Measurements from ENCODE around the gene EEPD1.
"Not testable (repeated sequence)": the region's sequence is repeated elsewhere in the genome, so short reads cannot be mapped to it uniquely, and the experiment has no call there.

EEPD1 gene

GRCh38 chr7:36148422-36149065 is 4.5 kb upstream of the EEPD1 start:
- no peak for DNase-seq (ENCODE audit: low read depth)
- no peaks in the 10 kb centered on the region for H3K4me1 ChIP-seq (ENCODE audit: control insufficient read depth, insufficient read depth, low read length)
- peaks cover 8% of the 10 kb centered on the region for H3K9me3 ChIP-seq (ENCODE audit: control insufficient read depth, low read length)
- peaks cover 4% of the 10 kb centered on the region for H3K27me3 ChIP-seq (replicated peaks; ENCODE audit: control insufficient read depth, insufficient read depth, low read length)
- H3K4me3 ChIP-seq (ENCODE audit: low read length), result no peak overlapping the region
- H3K36me3 ChIP-seq (ENCODE audit: control insufficient read depth, insufficient read depth, low read length, severe bottlenecking), result no peaks in the 10 kb centered on the region
- H3K9ac ChIP-seq (ENCODE audit: low read length), result no peak overlapping the region

GRCh38 chr7:36149240-36149639 is 3.8 kb upstream of the EEPD1 start:
- not testable (repeated sequence) for H3K9me3 ChIP-seq (ENCODE audit: control insufficient read depth, low read length); H3K27me3 ChIP-seq (replicated peaks; ENCODE audit: control insufficient read depth, insufficient read depth, low read length); H3K4me1 ChIP-seq (ENCODE audit: control insufficient read depth, insufficient read depth, low read length); DNase-seq (ENCODE audit: low read depth); H3K9ac ChIP-seq (ENCODE audit: low read length); H3K36me3 ChIP-seq (ENCODE audit: control insufficient read depth, insufficient read depth, low read length, severe bottlenecking); H3K4me3 ChIP-seq (ENCODE audit: low read length)

- Histone ChIP-seq H3K36me3 (ENCODE audit: control insufficient read depth, insufficient read depth, low read length, severe bottlenecking) (no peaks in the 10 kb centered on the region), H3K27me3 (replicated peaks; ENCODE audit: control insufficient read depth, insufficient read depth, low read length) (peaks cover 4% of the 10 kb centered on the region), H3K9ac (ENCODE audit: low read length) (no peak overlapping the region), H3K4me3 (ENCODE audit: low read length) (no peak overlapping the region), H3K9me3 (ENCODE audit: control insufficient read depth, low read length) (peaks cover 8% of the 10 kb centered on the region), H3K4me1 (ENCODE audit: control insufficient read depth, insufficient read depth, low read length) (peaks cover 8% of the 10 kb centered on the region)
- no peak for DNase-seq (ENCODE audit: low read depth)
Observed at GRCh38 chr7:36149694-36150452, 3.2 kb upstream of the EEPD1 start.

- H3K9me3 ChIP-seq (ENCODE audit: control insufficient read depth, low read length), result peaks cover 8% of the 10 kb centered on the region
- peak overlapping the region; percentile 83 for H3K9ac ChIP-seq (ENCODE audit: low read length)
- peak; percentile 25 for DNase-seq (ENCODE audit: low read depth)
- H3K4me1 ChIP-seq (ENCODE audit: control insufficient read depth, insufficient read depth, low read length), result peaks cover 29% of the 10 kb centered on the region
- peaks cover 4% of the 10 kb centered on the region for H3K27me3 ChIP-seq (replicated peaks; ENCODE audit: control insufficient read depth, insufficient read depth, low read length)
- H3K36me3 ChIP-seq (ENCODE audit: control insufficient read depth, insufficient read depth, low read length, severe bottlenecking), result no peaks in the 10 kb centered on the region
- peak overlapping the region; percentile 79 for H3K4me3 ChIP-seq (ENCODE audit: low read length)
Observed at GRCh38 chr7:36151921-36152755, 916 bp upstream of the EEPD1 start.

GRCh38 chr7:36153571-36154097 is 580 bp downstream of the EEPD1 start:
- Histone ChIP-seq H3K36me3 (ENCODE audit: control insufficient read depth, insufficient read depth, low read length, severe bottlenecking) (peaks cover 5% of the 10 kb centered on the region), H3K4me1 (ENCODE audit: control insufficient read depth, insufficient read depth, low read length) (peaks cover 39% of the 10 kb centered on the region), H3K9ac (ENCODE audit: low read length) (peak overlapping the region; percentile 89), H3K4me3 (ENCODE audit: low read length) (peak overlapping the region; percentile 90), H3K9me3 (ENCODE audit: control insufficient read depth, low read length) (peaks cover 4% of the 10 kb centered on the region), H3K27me3 (replicated peaks; ENCODE audit: control insufficient read depth, insufficient read depth, low read length) (no peaks in the 10 kb centered on the region)
- DNase-seq (ENCODE audit: low read depth), result peak; percentile 25

GRCh38 chr7:36154255-36155212 is 1.5 kb downstream of the EEPD1 start:
- Histone ChIP-seq H3K4me3 (ENCODE audit: low read length) (peak overlapping the region; percentile 90), H3K9me3 (ENCODE audit: control insufficient read depth, low read length) (no peaks in the 10 kb centered on the region), H3K4me1 (ENCODE audit: control insufficient read depth, insufficient read depth, low read length) (peaks cover 42% of the 10 kb centered on the region), H3K36me3 (ENCODE audit: control insufficient read depth, insufficient read depth, low read length, severe bottlenecking) (peaks cover 5% of the 10 kb centered on the region), H3K27me3 (replicated peaks; ENCODE audit: control insufficient read depth, insufficient read depth, low read length) (no peaks in the 10 kb centered on the region), H3K9ac (ENCODE audit: low read length) (peak overlapping the region; percentile 89)
- DNase-seq (ENCODE audit: low read depth), result no peak

- peak overlapping the region; percentile 90 for H3K4me3 ChIP-seq (ENCODE audit: low read length)
- no peak for DNase-seq (ENCODE audit: low read depth)
- H3K36me3 ChIP-seq (ENCODE audit: control insufficient read depth, insufficient read depth, low read length, severe bottlenecking), result peaks cover 5% of the 10 kb centered on the region
- H3K9me3 ChIP-seq (ENCODE audit: control insufficient read depth, low read length), result no peaks in the 10 kb centered on the region
- peak overlapping the region; percentile 89 for H3K9ac ChIP-seq (ENCODE audit: low read length)
- H3K27me3 ChIP-seq (replicated peaks; ENCODE audit: control insufficient read depth, insufficient read depth, low read length), result no peaks in the 10 kb centered on the region
- peaks cover 46% of the 10 kb centered on the region for H3K4me1 ChIP-seq (ENCODE audit: control insufficient read depth, insufficient read depth, low read length)
Observed at GRCh38 chr7:36155811-36156361, 2.8 kb downstream of the EEPD1 start.

GRCh38 chr7:36157527-36158320 is 4.7 kb downstream of the EEPD1 start:
- peak overlapping the region; percentile 90 for H3K4me3 ChIP-seq (ENCODE audit: low read length)

GRCh38 chr7:36158321-36158605 is 5.2 kb downstream of the EEPD1 start:
- no peak for DNase-seq (ENCODE audit: low read depth)
- Histone ChIP-seq H3K4me3 (ENCODE audit: low read length) (peak overlapping the region; percentile 90), H3K9me3 (ENCODE audit: control insufficient read depth, low read length) (no peaks in the 10 kb centered on the region)

More at GRCh38 chr7:36157527-36158320, 4.7 kb downstream of the EEPD1 start:
- H3K36me3 ChIP-seq (ENCODE audit: control insufficient read depth, insufficient read depth, low read length, severe bottlenecking), result peaks cover 5% of the 10 kb centered on the region
- no peak overlapping the region for H3K9ac ChIP-seq (ENCODE audit: low read length)
- DNase-seq (ENCODE audit: low read depth), result no peak
- H3K27me3 ChIP-seq (replicated peaks; ENCODE audit: control insufficient read depth, insufficient read depth, low read length), result no peaks in the 10 kb centered on the region
- no peaks in the 10 kb centered on the region for H3K9me3 ChIP-seq (ENCODE audit: control insufficient read depth, low read length)
- peaks cover 46% of the 10 kb centered on the region for H3K4me1 ChIP-seq (ENCODE audit: control insufficient read depth, insufficient read depth, low read length)

GRCh38 chr7:36159618-36160017 is 6.6 kb downstream of the EEPD1 start:
- Histone ChIP-seq H3K4me1 (ENCODE audit: control insufficient read depth, insufficient read depth, low read length) (peaks cover 40% of the 10 kb centered on the region), H3K36me3 (ENCODE audit: control insufficient read depth, insufficient read depth, low read length, severe bottlenecking) (peaks cover 5% of the 10 kb centered on the region), H3K9ac (ENCODE audit: low read length) (no peak overlapping the region), H3K27me3 (replicated peaks; ENCODE audit: control insufficient read depth, insufficient read depth, low read length) (no peaks in the 10 kb centered on the region), H3K4me3 (ENCODE audit: low read length) (no peak overlapping the region), H3K9me3 (ENCODE audit: control insufficient read depth, low read length) (no peaks in the 10 kb centered on the region)
- no peak for DNase-seq (ENCODE audit: low read depth)

More at GRCh38 chr7:36158321-36158605, 5.2 kb downstream of the EEPD1 start:
- Histone ChIP-seq H3K36me3 (ENCODE audit: control insufficient read depth, insufficient read depth, low read length, severe bottlenecking) (peaks cover 5% of the 10 kb centered on the region), H3K4me1 (ENCODE audit: control insufficient read depth, insufficient read depth, low read length) (peaks cover 46% of the 10 kb centered on the region), H3K9ac (ENCODE audit: low read length) (no peak overlapping the region), H3K27me3 (replicated peaks; ENCODE audit: control insufficient read depth, insufficient read depth, low read length) (no peaks in the 10 kb centered on the region)
